Panc1 (cell line): Measurements from ENCODE around the gene C4orf50. TPM values are rescaled to one million over a fixed set of nuclear protein-coding genes. Genes with fewer than 3 reads are reported as not detected.

ENCODE experiments used
- ATAC-seq: fragments of 200-7000 bp; cut with Tn5 transposase; 2 replicates; pipeline ENCODE4 v1.9.1; 2020; ENCODE audit warnings: mild to moderate bottlenecking, moderate library complexity
- BruUV-seq: library from RNA; stranded (reverse); fragments of 400-500 nt; replicated peaks from 2 replicates; lab custom pipeline; 2021; lab: Mats Ljungman, UMichigan
- CTCF ChIA-PET: fragments of 300-600 bp; sonication (Branson Sonifier 250); formaldehyde crosslinking; loops from one replicate; lab custom pipeline; 2022; ENCODE audit warnings: antibody characterized with exemption; lab: Charles Lee
- POLR2A ChIA-PET: fragments of 300-600 bp; sonication (Branson Sonifier 250); formaldehyde crosslinking; loops from one replicate; lab custom pipeline; 2022; ENCODE audit warnings: antibody characterized with exemption; lab: Charles Lee
- DNase-seq: peaks from one replicate; pipeline ENCODE4 v3.0.0-alpha.2; 2010; ENCODE audit warnings: low read depth, low spot score
- H3K27ac ChIP-seq: 2 replicates; pipeline ENCODE4 v1.5.1; 2011; ENCODE audit warnings: mild to moderate bottlenecking, low read length, inconsistent platforms
- H3K27me3 ChIP-seq: fragments of 200-500 bp; sonication (Bioruptor generic); 2 replicates; pipeline ENCODE4 v1.6.0; 2014; ENCODE audit warnings: low read length, inconsistent platforms; ENCODE audit not compliant: control insufficient read depth, insufficient read depth
- H3K36me3 ChIP-seq: fragments of 200-500 bp; sonication (Bioruptor generic); 2 replicates; pipeline ENCODE4 v1.5.1; 2014; ENCODE audit warnings: inconsistent platforms, mild to moderate bottlenecking, low read length, moderate library complexity; ENCODE audit not compliant: control insufficient read depth, insufficient read depth
- H3K4me1 ChIP-seq: 2 replicates; pipeline ENCODE4 v1.5.1; 2011; ENCODE audit warnings: inconsistent platforms, mild to moderate bottlenecking, low read length, moderate library complexity; ENCODE audit not compliant: control insufficient read depth, insufficient read depth
- H3K4me3 ChIP-seq, 2 experiments: 2 replicates each; pipeline ENCODE4 v1.5.1; 2011 to 2012; ENCODE audit warnings: low read depth in 2 of 2, low read length in 2 of 2, mild to moderate bottlenecking in 2 of 2, inconsistent platforms in 1 of 2, moderate library complexity in 1 of 2
- H3K9me3 ChIP-seq: fragments of 200-500 bp; sonication (Bioruptor generic); 2 replicates; pipeline ENCODE4 v1.5.1; 2014; ENCODE audit warnings: low read depth, mild to moderate bottlenecking, inconsistent platforms, low read length, moderate library complexity; ENCODE audit not compliant: control insufficient read depth, insufficient read depth
- CTCF ChIP-seq: fragments of 450-650 bp; IDR thresholded peaks from 2 replicates; pipeline ENCODE4 v1.5.1; 2017; ENCODE audit warnings: mild to moderate bottlenecking
- POLR2AphosphoS5 ChIP-seq: IDR thresholded peaks from 2 replicates; pipeline ENCODE4 v1.6.1; 2012; ENCODE audit warnings: mild to moderate bottlenecking, low read depth, low read length, moderate library complexity
- REST ChIP-seq, 2 experiments: IDR thresholded peaks; 2 replicates each; pipeline ENCODE4 v1.6.1; 2011 to 2012; ENCODE audit warnings: low read depth in 2 of 2, control low read depth in 1 of 2, low read length in 1 of 2, mild to moderate bottlenecking in 1 of 2, moderate library complexity in 1 of 2; ENCODE audit not compliant: insufficient read depth in 1 of 2
- SIN3A ChIP-seq: IDR thresholded peaks from 2 replicates; pipeline ENCODE4 v1.6.1; 2012; ENCODE audit warnings: low read depth, mild to moderate bottlenecking, low read length, moderate library complexity, borderline replicate concordance; ENCODE audit not compliant: insufficient read depth
- TCF7L2 ChIP-seq: IDR thresholded peaks from 2 replicates; pipeline ENCODE4 v1.6.1; 2011; ENCODE audit warnings: mild to moderate bottlenecking, low read depth, low read length, inconsistent platforms
- in situ Hi-C: cut with HindIII; loops from 2 replicates; pipeline ENCODE4 v1.10.0; 2016; ENCODE audit warnings: low sequenced_read_pairs, low pct_unique_long_range_greater_than_20kb
- intact Hi-C: fragments of 100-400 bp; cut with micrococcal nuclease; formaldehyde crosslinking; loops from one replicate; pipeline ENCODE4 v1.10.0; 2022; ENCODE audit not compliant: unreplicated experiment
- total RNA-seq: library from RNA; stranded (reverse); gene quantifications from one replicate; pipeline ENCODE4 v1.2.1, GENCODE V29; 2021; ENCODE audit not compliant: unreplicated experiment

C4orf50 gene
- total RNA-seq, 1 experiment from 2014 or later = under 0.01 TPM

GRCh38 chr4:6033381-6033780 lies 15.2 kb upstream of the C4orf50 start:
- H3K27me3 ChIP-seq = no peaks in the 10 kb centered on the region
- ChIA-PET POLR2A (no interaction called here), CTCF (no interaction called here)
- H3K4me3 ChIP-seq = no peak overlapping the region
- H3K36me3 ChIP-seq = no peaks in the 10 kb centered on the region
- DNase-seq = no peak
- no peaks in the 10 kb centered on the region; the same call in 1 of the 2 replicates for H3K4me1 ChIP-seq
- no peak overlapping the region for H3K27ac ChIP-seq
- no peaks in the 10 kb centered on the region for H3K9me3 ChIP-seq
- in situ Hi-C loops (no loop called here), intact Hi-C loops (no loop called here)
- ATAC-seq = no peak
- no peak for TF ChIP-seq POLR2AphosphoS5
- TF ChIP-seq SIN3A = no peak
- TF ChIP-seq CTCF = no peak
- TF ChIP-seq REST (IDR thresholded peaks at IDR 0.05; ENCODE audit: insufficient read depth in 1 of 2, low read depth in 2 of 2, low read length in 1 of 2) = no peak
- TF ChIP-seq TCF7L2 = no peak
- no TSS peak for BruUV-seq

- ATAC-seq (0 out of 2 replicates have a peak, but pooled peaks have one; percentile 60), DNase-seq (no peak)
- Histone ChIP-seq H3K27ac (no peak overlapping the region), H3K36me3 (no peaks in the 10 kb centered on the region), H3K4me3 (no peak overlapping the region), H3K9me3 (no peaks in the 10 kb centered on the region), H3K4me1 (no peaks in the 10 kb centered on the region; the same call in 1 of the 2 replicates), H3K27me3 (no peaks in the 10 kb centered on the region)
- intact Hi-C loops (no loop called here), in situ Hi-C loops (no loop called here)
- ChIA-PET POLR2A (no interaction called here), CTCF (no interaction called here)
- no TSS peak for BruUV-seq
- no peak for TF ChIP-seq TCF7L2
- no peak for TF ChIP-seq CTCF
- no peak for TF ChIP-seq REST (IDR thresholded peaks at IDR 0.05; ENCODE audit: insufficient read depth in 1 of 2, low read depth in 2 of 2, low read length in 1 of 2)
- no peak for TF ChIP-seq SIN3A
- no peak for TF ChIP-seq POLR2AphosphoS5
These were observed 14.3 kb upstream of the C4orf50 start for GRCh38 chr4:6032249-6033244.
